Fibroblast of lung (primary cell): ENCODE data around the gene IP6K3. TPM values are rescaled to one million over a fixed set of nuclear protein-coding genes. Genes with fewer than 3 reads are reported as not detected.

Source experiments
- DNase-seq, 2 donors: peaks; one replicate each; pipeline versions ENCODE4 v3.0.0 to v3.0.0-alpha.2; 2010; ENCODE audit warnings: low read depth in 2 of 2
- H2AFZ ChIP-seq: 2 replicates; pipeline ENCODE4 v1.5.1; 2012; ENCODE audit warnings: low read length, control low read depth, inconsistent platforms
- H3K27ac ChIP-seq: 2 replicates; pipeline ENCODE4 v1.5.1; 2011; ENCODE audit warnings: low read length, control low read depth; ENCODE audit not compliant: insufficient read depth
- H3K27me3 ChIP-seq: 2 replicates; pipeline ENCODE4 v1.5.1; 2011; ENCODE audit warnings: mild to moderate bottlenecking, low read length; ENCODE audit not compliant: control insufficient read depth, insufficient read depth
- H3K36me3 ChIP-seq: 2 replicates; pipeline ENCODE4 v1.5.1; 2011; ENCODE audit warnings: low read length; ENCODE audit not compliant: control insufficient read depth, insufficient read depth
- H3K4me1 ChIP-seq: 2 replicates; pipeline ENCODE4 v1.5.1; 2011; ENCODE audit warnings: low read length; ENCODE audit not compliant: control insufficient read depth, insufficient read depth; ENCODE audit errors: extremely low read depth
- H3K4me2 ChIP-seq: 2 replicates; pipeline ENCODE4 v1.5.1; 2011; ENCODE audit warnings: low read length, control low read depth; ENCODE audit not compliant: insufficient read depth; ENCODE audit errors: extremely low read depth
- H3K4me3 ChIP-seq, 4 experiments: fragments of 200-600 bp in 1 of 4; sonication (generic) in 1 of 4; replicated peaks in 1 of 4; 2 replicates each; pipeline ENCODE4 v1.5.1; 2011 to 2016; ENCODE audit warnings: low read length in 4 of 4, low read depth in 3 of 4, mild to moderate bottlenecking in 3 of 4, control low read depth in 2 of 4, inconsistent platforms in 1 of 4, mixed read lengths in 1 of 4; ENCODE audit not compliant: insufficient read depth in 1 of 4; ENCODE audit errors: control extremely low read depth in 1 of 4
- H3K79me2 ChIP-seq: 2 replicates; pipeline ENCODE4 v1.5.1; 2012; ENCODE audit warnings: mild to moderate bottlenecking, low read length, inconsistent platforms; ENCODE audit not compliant: control insufficient read depth, insufficient read depth
- H3K9ac ChIP-seq: 2 replicates; pipeline ENCODE4 v1.5.1; 2011; ENCODE audit warnings: mild to moderate bottlenecking, low read length, control low read depth; ENCODE audit not compliant: insufficient read depth
- H3K9me3 ChIP-seq: 2 replicates; pipeline ENCODE4 v1.5.1; 2012; ENCODE audit warnings: low read depth, low read length; ENCODE audit not compliant: control insufficient read depth, insufficient read depth
- H4K20me1 ChIP-seq: 2 replicates; pipeline ENCODE4 v1.5.1; 2011; ENCODE audit warnings: low read length; ENCODE audit not compliant: control insufficient read depth, insufficient read depth; ENCODE audit errors: extremely low read depth
- EZH2 ChIP-seq: IDR thresholded peaks from 2 replicates; pipeline ENCODE4 v1.5.1; 2012; ENCODE audit warnings: low read length, control low read depth, mild to moderate bottlenecking; ENCODE audit errors: missing control alignments
- polyA plus RNA-seq, 2 donors: library from polyadenylated mRNA; depleted of rRNA in 1 of 2; stranded (reverse) in 1 of 2; unstranded in 1 of 2; fragments of >200 nt; gene quantifications; 2 replicates each; pipeline ENCODE4 v1.2.1, GENCODE V29; 2011 to 2012; ENCODE audit warnings: missing spikeins in 1 of 2
- total RNA-seq: library from RNA; depleted of rRNA; stranded (reverse); fragments of >200 nt; gene quantifications from 2 replicates; pipeline ENCODE4 v1.2.1, GENCODE V29; 2014
- TF ChIP-seq, protein P1 (sequence below), 2 donors: IDR thresholded peaks in 1 of 2; conservative IDR thresholded peaks in 1 of 2; 1 replicate in 1 of 2; 2 replicates in 1 of 2; pipeline ENCODE4 v1.5.1; 2011 to 2012; ENCODE audit warnings: low read length in 2 of 2, control low read depth in 1 of 2, inconsistent platforms in 1 of 2, low read depth in 1 of 2, mild to moderate bottlenecking in 1 of 2

IP6K3 gene
- total and polyA plus RNA-seq, 2 donors (not counting 1 experiment from before 2014, with no cell fraction given): 0.84 to 5.4 TPM

DNA sequence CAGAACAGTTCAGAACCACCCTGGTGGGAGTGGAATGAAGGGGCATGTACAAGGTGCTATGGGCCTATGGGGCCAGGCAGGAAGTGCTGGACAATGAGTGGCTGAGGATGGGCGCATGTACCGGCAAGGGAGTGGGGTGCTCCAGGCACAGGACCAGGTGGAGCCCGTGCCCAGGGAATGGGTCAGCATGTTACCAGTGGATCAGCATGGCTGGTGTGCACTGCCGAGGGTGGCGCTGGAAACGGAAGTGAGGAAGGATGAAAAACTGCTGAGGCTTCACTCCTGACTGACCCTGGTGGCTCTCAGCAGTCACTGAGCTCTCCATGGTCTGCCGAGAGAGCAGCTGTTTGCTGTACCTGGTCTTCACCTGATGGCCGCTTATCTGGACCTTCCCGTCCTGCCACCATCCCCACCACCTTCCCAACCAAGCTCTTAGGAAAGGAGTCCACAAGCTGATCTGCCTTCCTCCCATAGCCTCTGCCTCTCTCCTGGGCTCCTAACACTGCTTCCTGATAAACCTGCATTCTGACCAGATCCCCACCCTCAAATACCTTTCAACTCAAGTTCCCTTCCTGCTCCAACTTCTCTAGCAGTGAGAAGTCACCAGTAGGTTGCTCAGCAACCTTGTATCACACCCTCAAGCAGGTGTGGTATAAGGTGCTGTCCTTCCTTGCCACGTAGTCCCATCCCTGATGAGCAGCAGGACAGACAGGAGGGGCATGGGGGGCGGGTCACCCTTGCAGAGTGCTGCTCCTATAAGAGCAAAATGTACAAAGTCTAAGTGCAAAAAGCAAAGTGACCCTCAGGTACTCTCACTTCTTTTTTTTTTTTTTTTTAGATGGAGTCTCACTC lies 42.3 kb downstream of the IP6K3 start:
- TF ChIP-seq, protein P1, sequence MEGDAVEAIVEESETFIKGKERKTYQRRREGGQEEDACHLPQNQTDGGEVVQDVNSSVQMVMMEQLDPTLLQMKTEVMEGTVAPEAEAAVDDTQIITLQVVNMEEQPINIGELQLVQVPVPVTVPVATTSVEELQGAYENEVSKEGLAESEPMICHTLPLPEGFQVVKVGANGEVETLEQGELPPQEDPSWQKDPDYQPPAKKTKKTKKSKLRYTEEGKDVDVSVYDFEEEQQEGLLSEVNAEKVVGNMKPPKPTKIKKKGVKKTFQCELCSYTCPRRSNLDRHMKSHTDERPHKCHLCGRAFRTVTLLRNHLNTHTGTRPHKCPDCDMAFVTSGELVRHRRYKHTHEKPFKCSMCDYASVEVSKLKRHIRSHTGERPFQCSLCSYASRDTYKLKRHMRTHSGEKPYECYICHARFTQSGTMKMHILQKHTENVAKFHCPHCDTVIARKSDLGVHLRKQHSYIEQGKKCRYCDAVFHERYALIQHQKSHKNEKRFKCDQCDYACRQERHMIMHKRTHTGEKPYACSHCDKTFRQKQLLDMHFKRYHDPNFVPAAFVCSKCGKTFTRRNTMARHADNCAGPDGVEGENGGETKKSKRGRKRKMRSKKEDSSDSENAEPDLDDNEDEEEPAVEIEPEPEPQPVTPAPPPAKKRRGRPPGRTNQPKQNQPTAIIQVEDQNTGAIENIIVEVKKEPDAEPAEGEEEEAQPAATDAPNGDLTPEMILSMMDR (conservative IDR thresholded peaks at IDR 0.05 in 1 of 2, IDR thresholded peaks at IDR 0.05 in 1 of 2; ENCODE audit: low read depth in 1 of 2, low read length in 2 of 2): no peak
- TF ChIP-seq EZH2: no peak
- H2AFZ ChIP-seq: no peak overlapping the region
- H3K4me1 ChIP-seq: peaks cover 2% of the 10 kb centered on the region
- H3K9me3 ChIP-seq: no peaks in the 10 kb centered on the region
- H3K27ac ChIP-seq: no peak overlapping the region
- no peaks in the 10 kb centered on the region for H3K27me3 ChIP-seq
- no peak for DNase-seq
- H3K4me3 ChIP-seq: no peak overlapping the region
- H3K79me2 ChIP-seq: peaks cover 1% of the 10 kb centered on the region
- H3K36me3 ChIP-seq: peaks cover 5% of the 10 kb centered on the region
- H3K9ac ChIP-seq: no peak overlapping the region
- H4K20me1 ChIP-seq: no peaks in the 10 kb centered on the region
- no peak overlapping the region for H3K4me2 ChIP-seq

DNA sequence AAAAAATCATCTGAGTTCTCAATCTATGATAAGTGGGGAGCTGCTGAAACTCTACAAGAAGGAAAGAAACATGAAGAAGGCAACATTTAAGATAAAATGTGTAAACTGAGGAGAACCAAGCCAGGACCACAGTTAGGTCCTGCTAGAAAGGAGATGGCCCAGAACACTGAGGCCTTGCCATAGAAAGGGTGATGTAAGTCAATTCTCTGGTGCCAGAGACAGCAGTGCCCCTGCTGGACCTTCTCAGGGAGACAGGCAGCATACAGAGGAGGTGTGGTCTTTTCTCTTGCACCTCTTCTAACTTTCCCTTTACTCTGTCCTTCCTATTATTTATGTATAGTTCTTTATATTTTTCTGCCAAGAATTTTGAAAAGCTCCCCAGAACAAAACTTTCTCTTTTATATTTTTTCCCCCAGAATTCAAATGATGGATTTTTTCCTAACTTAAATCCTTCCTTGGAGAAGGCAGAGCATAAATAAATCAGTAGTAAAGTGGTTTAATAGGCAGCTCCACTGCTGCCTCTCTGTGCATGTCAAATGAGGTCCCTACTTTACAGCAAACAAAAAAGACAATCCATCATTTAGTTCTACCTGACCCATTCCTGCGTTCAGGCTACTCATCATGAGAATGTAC lies 44.2 kb downstream of the IP6K3 start:
- H3K27ac ChIP-seq: no peak overlapping the region
- TF ChIP-seq, protein P1 (conservative IDR thresholded peaks at IDR 0.05 in 1 of 2, IDR thresholded peaks at IDR 0.05 in 1 of 2; ENCODE audit: low read depth in 1 of 2, low read length in 2 of 2): peak; percentile 66 to 76
- no peak for TF ChIP-seq EZH2

DNA sequence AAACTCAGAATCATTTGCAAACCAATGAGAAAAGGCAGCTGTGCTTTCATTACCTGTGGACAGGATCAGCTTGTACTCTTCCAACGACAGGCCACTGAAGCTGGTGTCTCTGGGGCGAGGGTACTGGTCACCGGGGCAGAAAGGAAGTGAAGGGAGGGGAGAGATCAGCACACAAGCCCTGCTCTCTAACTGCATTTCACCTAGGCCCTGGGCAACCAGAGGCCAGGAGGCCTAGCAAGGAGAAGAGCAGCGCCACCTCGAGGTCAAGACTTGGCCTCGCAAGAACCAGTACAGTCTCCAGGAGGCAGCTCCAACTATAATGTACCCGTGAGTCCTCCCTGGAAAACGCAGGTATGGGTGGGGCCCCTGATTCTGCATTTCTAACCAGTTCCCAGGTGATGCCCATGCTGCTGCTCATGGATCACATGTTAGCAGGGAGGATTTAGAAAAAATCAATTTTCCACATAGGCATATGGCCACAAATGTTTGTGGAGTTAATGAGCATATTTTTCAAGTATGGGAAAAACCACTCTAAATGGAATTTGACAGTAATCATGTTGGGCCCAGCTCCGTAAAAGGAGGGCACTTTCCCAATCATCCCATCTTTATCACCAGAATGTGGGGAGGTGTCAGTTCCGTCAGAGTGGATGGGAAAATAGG lies 46.2 kb downstream of the IP6K3 start:
- Histone ChIP-seq H3K4me2 (no peak overlapping the region), H2AFZ (no peak overlapping the region), H3K79me2 (peaks cover 1% of the 10 kb centered on the region), H3K9me3 (no peaks in the 10 kb centered on the region), H3K27me3 (no peaks in the 10 kb centered on the region), H4K20me1 (peaks cover 2% of the 10 kb centered on the region), H3K4me1 (peaks cover 16% of the 10 kb centered on the region), H3K9ac (no peak overlapping the region), H3K4me3 (no peak overlapping the region), H3K27ac (no peak overlapping the region), H3K36me3 (peaks cover 16% of the 10 kb centered on the region)
- DNase-seq: peak; percentile 59 to 74
- no peak for TF ChIP-seq EZH2
- TF ChIP-seq, protein P1 (conservative IDR thresholded peaks at IDR 0.05 in 1 of 2, IDR thresholded peaks at IDR 0.05 in 1 of 2; ENCODE audit: low read depth in 1 of 2, low read length in 2 of 2): peak; percentile 60 to 83

More for the DNA sequence above, 44.2 kb downstream of the IP6K3 start:
- no peak overlapping the region for H3K9ac ChIP-seq
- no peak overlapping the region for H3K4me2 ChIP-seq
- DNase-seq: peak; percentile 51 to 67
- H3K36me3 ChIP-seq: peaks cover 9% of the 10 kb centered on the region
- H3K4me1 ChIP-seq: peaks cover 2% of the 10 kb centered on the region
- no peaks in the 10 kb centered on the region for H3K79me2 ChIP-seq
- no peaks in the 10 kb centered on the region for H4K20me1 ChIP-seq
- H3K4me3 ChIP-seq: no peak overlapping the region
- H3K9me3 ChIP-seq: no peaks in the 10 kb centered on the region
- H2AFZ ChIP-seq: no peak overlapping the region
- no peaks in the 10 kb centered on the region for H3K27me3 ChIP-seq
